ENCODE measurements around the gene RLN3. TPM values are rescaled to one million over a fixed set of nuclear protein-coding genes. Genes with fewer than 3 reads are reported as not detected.

The RLN3 gene
- total RNA-seq, 1 donor from 2014 or later, result not detected

DNA sequence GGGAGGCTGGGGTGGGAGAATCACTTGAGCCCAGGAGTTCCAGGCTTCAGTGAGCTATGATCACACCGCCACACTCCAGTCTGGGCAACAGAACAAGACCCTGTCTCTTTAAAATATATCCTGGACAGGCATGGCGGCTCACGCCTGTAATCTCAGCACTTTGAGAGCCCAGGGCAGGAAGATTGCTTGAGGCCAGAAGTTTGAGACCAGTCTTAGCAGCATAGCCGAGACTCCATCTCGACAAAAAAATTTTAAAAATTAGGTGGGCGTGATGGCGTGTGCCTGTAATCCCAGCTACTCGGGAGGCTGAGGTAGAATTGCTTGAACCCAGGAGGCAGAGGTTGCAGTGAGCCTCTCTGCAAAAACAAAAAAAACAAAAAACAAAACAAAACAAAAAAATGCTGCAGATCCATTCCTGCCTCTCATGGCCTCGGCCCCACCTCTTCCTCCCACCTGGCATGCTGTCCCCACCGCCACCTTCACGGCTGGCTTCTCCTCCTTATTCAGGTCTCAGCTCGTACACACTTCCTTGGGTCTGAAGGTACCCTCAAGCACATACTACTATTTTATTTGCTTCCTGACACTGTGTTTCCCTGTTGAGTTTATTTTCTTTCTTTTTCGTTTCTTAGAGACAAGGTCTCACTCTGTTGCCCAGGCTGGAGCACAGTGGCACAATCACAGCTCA, 27.1 kb upstream of the RLN3 start:
- H3K27ac Mint-ChIP-seq, result no peak overlapping the region
- no peak overlapping the region for H3K4me3 Mint-ChIP-seq

DNA sequence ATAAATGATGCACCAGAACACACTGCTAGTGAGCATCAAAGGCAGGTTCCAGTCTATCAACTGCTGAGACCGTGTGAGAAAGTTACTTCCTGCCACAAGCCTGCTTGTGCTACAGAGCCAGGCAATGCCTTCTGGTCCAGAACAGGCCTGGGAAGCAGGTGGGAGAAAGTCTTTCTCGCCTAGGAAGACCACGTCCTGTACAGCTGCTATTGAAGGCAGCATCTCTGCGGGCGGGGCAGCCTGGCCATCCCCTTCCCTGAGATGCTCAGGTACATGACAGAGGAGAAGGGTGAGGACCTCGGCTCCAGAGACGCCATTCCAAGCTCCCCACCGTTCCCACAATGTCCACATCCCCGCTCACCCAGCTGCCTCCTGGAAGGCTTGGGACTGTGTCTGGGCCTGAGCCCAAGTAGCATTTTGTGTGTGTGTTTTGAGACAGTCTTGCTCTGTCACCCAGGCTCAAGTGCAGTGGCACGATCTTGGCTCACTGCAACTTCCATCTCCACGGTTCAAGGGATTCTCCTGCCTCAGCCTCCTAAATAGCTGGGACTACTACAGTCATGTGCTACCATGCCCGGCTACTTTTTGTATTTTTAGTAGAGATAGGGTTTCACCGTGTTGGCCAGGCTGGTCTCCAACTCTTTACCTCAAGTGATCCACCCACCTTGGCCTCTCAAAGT, 25.2 kb upstream of the RLN3 start:
- Mint-ChIP-seq H3K27me3 (peaks cover 4% of the 10 kb centered on the region), H3K4me3 (no peak overlapping the region), H3K9me3 (no peaks in the 10 kb centered on the region), H3K4me1 (ENCODE audit: unreplicated experiment) (peaks cover 18% of the 10 kb centered on the region), H3K27ac (peak overlapping the region; percentile 61), H3K36me3 (peaks cover 8% of the 10 kb centered on the region)
- TF ChIP-seq, protein P1, sequence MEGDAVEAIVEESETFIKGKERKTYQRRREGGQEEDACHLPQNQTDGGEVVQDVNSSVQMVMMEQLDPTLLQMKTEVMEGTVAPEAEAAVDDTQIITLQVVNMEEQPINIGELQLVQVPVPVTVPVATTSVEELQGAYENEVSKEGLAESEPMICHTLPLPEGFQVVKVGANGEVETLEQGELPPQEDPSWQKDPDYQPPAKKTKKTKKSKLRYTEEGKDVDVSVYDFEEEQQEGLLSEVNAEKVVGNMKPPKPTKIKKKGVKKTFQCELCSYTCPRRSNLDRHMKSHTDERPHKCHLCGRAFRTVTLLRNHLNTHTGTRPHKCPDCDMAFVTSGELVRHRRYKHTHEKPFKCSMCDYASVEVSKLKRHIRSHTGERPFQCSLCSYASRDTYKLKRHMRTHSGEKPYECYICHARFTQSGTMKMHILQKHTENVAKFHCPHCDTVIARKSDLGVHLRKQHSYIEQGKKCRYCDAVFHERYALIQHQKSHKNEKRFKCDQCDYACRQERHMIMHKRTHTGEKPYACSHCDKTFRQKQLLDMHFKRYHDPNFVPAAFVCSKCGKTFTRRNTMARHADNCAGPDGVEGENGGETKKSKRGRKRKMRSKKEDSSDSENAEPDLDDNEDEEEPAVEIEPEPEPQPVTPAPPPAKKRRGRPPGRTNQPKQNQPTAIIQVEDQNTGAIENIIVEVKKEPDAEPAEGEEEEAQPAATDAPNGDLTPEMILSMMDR (conservative IDR thresholded peaks at IDR 0.05), result no peak
- DNase-seq (ENCODE audit: extremely low spot score, unreplicated experiment), result no peak

More for the DNA sequence above, 27.1 kb upstream of the RLN3 start:
- TF ChIP-seq, protein P1 (conservative IDR thresholded peaks at IDR 0.05), result no peak
- peaks cover 8% of the 10 kb centered on the region for H3K36me3 Mint-ChIP-seq
- no peaks in the 10 kb centered on the region for H3K27me3 Mint-ChIP-seq
- DNase-seq (ENCODE audit: extremely low spot score, unreplicated experiment), result no peak
- H3K4me1 Mint-ChIP-seq (ENCODE audit: unreplicated experiment), result peaks cover 15% of the 10 kb centered on the region
- H3K9me3 Mint-ChIP-seq, result no peaks in the 10 kb centered on the region

DNA sequence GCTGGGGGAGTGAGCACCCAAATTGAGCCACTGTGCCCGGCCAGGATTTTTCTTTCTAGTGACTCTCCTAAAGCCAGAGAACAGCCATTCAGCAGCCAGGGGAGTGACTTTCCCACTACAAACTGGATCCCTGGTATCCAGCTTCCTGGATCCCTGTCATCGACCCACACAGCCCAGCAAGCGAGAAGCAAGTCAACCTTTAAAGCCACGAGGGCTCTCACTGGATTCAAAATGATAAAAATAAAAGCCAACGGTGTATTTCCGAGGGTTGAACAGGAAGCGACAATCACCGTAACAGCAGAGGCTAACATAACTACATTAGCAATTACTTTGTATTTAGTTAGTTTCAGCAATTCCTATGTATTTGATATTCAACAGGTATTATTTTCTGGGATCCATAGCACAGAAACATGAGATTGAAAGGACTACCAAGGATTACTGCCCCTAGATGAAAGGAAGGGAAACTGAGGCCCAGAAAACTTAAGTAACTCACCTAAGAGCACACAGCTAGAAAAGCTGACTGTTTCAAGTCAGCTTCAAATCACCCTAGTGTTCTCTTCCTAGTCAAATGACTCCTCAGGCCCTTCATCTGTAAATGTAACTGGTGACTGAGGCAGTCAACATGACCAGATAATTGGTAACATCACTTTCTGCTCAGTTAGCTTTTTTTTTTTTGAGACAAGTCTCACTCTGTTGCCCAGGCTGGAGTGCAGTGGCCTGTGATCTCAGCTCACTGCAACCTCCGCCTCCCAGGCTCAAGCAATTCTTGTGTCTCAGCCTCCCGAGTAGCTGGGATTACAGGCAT, 24.5 kb upstream of the RLN3 start:
- peak overlapping the region; percentile 61 for H3K27ac Mint-ChIP-seq
- H3K36me3 Mint-ChIP-seq, result peaks cover 8% of the 10 kb centered on the region
- TF ChIP-seq, protein P1 (conservative IDR thresholded peaks at IDR 0.05), result no peak
- H3K27me3 Mint-ChIP-seq, result peaks cover 4% of the 10 kb centered on the region
- no peak overlapping the region for H3K4me3 Mint-ChIP-seq
- peaks cover 18% of the 10 kb centered on the region for H3K4me1 Mint-ChIP-seq (ENCODE audit: unreplicated experiment)
- DNase-seq (ENCODE audit: extremely low spot score, unreplicated experiment), result no peak
- H3K9me3 Mint-ChIP-seq, result no peaks in the 10 kb centered on the region

GRCh38 chr19:14004619-14005348, 23.2 kb upstream of the RLN3 start:
- no peak for DNase-seq (ENCODE audit: extremely low spot score, unreplicated experiment)
- TF ChIP-seq, protein P1 (conservative IDR thresholded peaks at IDR 0.05), result no peak
- no peaks in the 10 kb centered on the region for H3K9me3 Mint-ChIP-seq
- peak overlapping the region; percentile 95 for H3K27ac Mint-ChIP-seq
- H3K36me3 Mint-ChIP-seq, result peaks cover 4% of the 10 kb centered on the region
- H3K4me1 Mint-ChIP-seq (ENCODE audit: unreplicated experiment), result peaks cover 18% of the 10 kb centered on the region
- H3K4me3 Mint-ChIP-seq, result peak overlapping the region; percentile 82
- peaks cover 4% of the 10 kb centered on the region for H3K27me3 Mint-ChIP-seq
